Tongue (tissue), 2 donors: ENCODE results near the gene CDC25A. TPM values are rescaled to one million over a fixed set of nuclear protein-coding genes. Genes with fewer than 3 reads are reported as not detected.
"Not testable (repeated sequence)": the region's sequence is repeated elsewhere in the genome, so short reads cannot be mapped to it uniquely, and the experiment has no call there.

Experiments used
- DNase-seq: peaks from one replicate; pipeline ENCODE4 v3.0.0-alpha.2; 2015
- total RNA-seq: library from RNA; depleted of rRNA; stranded (reverse); fragments of >200 nt; gene quantifications from one replicate; pipeline ENCODE4 v1.2.3, GENCODE V29; 2014

CDC25A gene
- total RNA-seq, 1 donor from 2014 or later: 4.8 TPM

DNA sequence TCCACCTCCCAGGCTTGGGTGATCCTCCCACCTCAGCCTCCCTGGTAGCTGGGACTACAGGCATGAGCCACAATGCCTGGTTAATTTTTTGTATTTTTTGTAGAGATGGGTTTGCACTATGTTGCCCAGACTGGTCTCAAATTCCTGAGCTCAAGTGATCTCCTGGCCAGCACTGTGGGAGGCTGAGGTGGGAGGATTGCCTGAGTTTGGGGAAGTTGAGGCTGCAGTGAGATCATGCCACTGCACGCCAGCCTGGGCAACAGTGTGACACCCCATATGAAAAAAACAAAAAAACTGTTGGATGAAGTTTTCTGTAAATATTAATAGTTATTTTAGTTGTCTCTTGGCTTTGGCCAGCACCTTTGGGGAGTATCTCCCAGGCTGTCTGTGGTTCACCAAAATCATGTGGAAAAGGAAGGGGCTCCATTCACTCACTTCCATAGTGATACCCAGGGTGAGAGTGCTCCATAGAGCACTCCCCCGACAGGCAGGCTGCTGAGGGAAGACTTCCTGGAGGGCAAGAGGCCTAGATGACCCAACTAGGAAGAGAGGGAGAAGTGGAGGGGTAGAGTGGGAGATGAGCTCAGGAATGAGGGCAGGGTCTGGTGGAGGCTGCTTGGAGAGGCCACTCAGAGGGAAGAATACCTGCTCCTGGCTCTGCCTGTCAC, 47.1 kb downstream of the CDC25A start:
- no peak for DNase-seq

DNA sequence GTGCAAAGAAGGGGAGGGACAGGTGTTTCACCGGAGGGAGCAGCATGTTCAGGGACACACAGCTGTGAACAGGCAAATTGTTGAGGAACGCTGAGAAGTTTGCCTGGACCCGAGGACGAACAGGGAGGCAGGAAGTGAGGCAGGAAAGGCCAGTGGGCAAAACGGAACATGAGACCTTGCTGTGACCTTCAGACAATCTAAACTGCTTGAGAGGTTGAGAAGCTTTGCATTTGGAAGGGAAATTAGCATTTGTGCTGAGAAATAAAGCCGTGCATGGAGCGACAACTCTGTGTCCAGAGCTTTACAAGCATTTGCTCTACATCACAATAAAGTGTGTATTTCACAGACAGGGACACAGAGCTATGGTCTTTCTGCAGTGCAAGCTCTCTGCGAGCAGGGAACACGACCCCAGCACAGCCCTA, 47.9 kb downstream of the CDC25A start:
- DNase-seq: peak; percentile 8

DNA sequence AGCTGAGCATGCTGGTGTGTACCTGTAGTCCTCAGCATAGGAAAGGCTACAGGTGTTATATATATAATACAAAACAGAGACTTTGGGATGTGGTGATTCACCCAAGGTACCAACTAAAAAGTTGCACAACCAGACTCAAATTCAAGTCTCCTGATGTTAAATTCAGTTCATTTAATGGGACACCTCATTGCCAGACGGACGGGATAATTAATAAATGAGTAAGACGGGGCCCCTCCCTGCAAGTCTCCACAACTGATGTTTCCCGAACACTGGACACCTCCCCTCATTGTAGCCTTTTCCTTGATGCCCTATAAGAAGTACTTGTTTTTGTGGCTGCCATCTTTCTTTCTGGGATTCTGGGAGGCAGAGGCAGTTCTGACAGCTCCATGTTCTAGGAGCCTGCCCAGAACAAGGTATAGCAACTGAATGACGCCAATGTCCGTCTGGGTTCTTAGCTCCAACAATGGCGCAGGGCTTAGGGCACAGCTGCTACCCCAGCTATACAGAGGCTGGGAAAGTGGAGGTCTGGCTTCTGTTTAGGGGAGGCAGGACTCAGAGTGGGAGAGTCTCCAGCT, 50.7 kb downstream of the CDC25A start:
- no peak for DNase-seq

DNA sequence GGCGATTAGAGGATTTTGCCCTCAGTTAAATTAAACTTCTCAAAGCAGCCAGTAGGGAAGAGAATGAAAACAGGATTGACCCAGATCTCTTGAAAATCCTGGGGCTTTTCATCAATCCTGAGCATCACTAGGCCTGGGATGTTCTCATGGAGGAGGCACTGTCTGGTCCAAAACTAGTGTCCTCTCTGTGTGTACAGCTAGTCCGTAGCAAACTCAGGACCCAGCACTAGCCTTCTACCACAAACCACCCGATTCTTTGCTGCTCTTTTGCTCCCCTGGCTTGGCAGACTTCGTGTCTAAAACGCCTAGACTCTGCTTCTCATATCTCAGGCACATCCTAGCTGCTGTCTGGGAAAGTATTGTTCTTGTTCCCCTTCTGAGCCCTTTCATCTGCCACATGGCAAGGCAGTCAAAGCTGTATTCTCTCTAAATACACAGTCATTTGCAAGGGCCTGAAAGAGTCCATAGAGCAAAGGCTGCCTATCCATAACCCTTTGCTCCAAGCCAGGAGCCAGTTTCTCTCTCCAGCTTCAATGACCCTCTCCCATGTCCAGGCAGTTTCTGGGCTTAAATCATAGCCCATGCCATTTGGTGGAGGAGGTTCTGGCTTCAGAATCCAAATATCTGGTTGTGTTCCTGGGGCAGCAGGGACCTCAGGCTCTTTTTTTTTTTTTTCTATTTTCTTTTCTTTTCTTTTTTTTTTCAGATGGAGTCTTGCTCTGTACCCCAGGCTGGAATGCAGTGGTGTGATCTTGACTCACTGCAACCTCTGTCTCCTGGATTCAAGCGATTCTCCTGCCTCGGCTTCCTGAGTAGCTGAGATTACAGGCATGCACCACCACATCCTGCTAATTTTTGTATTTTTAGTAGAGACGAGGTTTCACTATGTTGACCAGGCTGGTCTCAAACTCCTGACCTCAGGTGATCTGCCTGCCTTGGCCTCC, 52.4 kb downstream of the CDC25A start:
- DNase-seq: no peak

DNA sequence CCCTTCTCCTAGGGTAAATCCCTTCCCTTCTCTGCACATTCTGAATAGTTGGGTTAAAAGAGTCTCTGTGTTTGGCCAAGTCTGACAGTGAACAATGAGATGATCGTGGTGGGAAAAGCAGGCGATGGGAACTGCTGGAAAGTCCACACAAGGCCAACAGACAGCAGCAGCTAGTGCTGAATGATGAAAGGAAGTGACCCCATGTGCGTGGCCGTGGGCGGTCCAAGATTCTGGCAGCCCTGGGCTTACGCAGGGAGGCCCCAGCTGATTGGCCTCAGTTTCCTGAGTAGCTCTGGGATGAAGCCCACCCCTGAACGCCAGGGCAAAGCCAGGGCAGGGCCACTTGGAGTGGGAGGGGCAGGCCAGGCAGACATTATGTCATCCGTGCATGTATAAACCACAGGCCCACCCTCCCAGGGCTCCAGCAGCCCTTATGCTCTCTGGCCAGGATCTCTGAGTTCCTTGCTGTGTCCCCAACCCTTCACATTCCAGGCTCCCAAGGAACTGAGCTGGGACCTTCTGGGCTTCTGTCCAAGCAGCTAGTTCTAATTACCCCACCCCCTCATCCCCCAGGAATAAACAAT, 57.8 kb downstream of the CDC25A start:
- peak; percentile 83 for DNase-seq

DNA sequence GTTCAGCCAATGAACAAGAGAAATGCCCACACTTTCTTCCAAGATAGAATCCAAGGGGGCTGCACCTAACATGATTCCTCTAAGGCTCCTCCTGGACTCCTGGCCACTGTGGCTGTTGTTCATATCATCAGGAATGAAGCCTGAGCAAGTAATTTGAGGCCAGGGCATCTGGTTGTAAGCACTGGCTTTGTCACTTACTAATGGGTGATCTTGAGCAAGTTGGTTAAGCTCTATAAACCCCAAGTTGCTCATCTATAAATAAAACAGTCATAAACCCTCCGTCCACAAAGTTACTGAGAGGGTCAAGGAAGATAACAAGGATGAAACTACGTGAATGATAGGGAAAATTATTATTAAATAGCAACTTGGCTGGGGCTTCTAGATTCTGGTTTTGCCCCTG, 58.3 kb downstream of the CDC25A start:
- DNase-seq: peak; percentile 10

DNA sequence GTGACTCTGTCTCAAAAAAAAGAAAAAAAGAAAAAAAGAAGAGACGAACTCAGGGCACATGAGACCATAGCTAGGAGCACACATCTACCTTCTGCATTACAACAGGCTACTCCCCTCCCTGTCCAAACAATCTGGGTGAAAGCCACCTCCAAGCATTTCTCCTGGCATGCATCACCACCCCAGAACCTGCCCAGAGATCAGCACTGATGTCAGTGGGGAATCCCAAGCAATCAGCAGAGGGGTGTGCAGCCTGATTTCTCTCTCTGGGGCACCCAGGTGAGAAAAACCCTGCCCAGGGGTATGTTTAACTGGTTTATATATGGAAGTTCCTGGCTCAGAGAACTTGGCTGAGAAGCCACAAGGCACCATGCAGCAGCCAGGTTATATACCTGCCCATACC, 59.4 kb downstream of the CDC25A start:
- DNase-seq: no peak

DNA sequence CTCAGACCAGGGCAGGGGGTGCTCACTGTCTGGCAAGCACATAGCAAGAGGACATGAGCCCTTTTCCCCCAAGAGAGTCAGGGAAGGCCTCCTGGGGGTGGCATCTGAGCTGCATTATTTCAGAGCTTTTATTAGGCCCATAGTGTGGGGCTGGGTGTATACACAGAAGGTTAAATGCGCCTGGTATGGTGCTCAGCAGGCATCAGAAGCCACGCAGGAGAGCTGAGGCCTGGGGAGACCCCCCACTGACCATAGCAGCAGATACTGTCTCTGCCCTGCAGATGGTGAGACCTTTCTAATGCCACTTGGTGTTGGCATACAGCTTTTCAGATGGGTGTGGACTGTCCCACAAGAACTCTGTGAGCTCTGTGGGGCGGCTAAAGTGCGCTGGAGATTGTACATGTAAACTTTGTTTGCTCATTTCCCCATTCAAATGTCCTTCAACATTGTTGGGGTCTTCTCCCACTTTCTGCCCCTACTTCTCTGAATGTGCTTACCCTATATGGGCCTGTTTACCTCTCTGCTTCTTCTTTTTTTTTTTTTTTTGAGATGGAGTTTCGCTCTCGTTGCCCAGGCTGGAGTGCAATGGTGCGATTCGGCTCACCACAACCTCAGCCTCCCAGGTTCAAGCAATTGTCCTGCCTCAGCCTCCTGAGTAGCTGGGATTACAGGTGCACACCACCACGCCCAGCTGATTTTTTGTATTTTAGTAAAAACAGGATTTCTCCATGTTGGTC, 62.2 kb downstream of the CDC25A start:
- DNase-seq: no peak

DNA sequence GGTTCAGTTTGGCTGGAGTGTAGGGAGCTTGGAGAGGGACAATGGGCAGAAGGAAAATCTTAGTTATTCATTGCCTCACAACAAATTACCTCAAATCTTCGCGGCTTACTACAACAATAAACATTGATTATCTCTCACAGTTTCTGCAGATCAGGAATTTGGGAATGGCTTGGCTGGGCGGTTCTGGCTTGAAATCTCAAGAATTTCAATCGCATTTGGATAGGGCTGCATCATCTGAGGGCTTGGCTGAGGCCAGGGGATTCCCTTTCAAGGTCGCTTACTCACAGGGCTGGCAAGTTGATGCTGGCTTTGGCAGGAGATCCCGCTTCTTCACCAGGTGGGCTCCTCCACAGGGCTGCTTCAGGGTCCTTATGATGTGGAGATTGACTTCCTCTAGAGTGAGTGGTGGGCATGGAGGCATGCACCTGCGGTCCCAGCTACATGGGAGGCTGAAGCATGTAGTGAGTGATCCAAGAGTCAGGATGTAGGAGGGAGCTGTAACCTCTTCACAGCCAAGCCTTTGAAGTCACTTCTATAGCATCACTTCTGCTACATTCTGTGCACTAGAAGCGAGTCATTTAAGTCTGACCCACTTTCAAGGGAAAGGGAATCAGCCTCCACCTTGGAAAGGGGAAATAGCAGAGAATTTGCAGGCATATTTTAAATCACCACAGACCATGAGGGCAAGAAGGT, 63.1 kb downstream of the CDC25A start:
- peak; percentile 4 for DNase-seq

DNA sequence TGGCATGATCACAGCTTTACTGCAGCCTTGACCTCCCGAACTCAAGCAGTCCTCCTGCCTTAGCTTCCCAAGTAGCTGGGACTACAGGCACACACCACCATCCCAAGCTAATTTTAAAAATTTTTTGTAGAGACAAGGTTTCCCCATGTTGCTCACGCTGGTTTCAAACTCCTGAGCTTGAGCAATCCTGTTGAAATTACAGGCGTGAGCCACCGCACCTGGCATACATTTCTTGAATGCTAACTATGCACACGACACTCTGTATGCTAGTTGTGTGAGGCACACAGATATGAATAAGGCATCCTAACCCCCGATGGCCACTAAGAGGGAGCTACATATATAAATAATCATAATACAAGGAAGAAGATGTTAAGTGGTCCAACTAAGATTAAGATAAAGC, 64.9 kb downstream of the CDC25A start:
- no peak for DNase-seq

DNA sequence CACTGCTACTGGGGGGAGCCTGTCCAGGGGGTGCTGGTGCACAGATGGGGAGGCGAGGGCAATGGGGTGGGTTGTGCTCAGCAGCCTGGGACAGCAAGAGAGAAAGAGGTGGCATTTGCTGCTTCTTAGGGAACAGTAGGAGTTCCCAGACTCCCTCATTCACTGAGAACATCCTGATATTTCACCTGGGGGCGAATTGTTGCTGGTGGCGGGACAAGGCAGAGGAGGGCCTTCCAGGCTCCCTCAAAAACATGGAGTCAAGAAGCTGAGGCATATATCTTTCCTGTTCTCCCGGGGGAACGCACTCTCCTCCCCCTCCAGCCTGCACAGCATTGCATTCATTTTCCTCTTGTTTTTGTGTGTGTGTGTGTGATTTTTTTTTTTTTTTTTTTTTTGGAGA, 65.7 kb downstream of the CDC25A start:
- no peak for DNase-seq

DNA sequence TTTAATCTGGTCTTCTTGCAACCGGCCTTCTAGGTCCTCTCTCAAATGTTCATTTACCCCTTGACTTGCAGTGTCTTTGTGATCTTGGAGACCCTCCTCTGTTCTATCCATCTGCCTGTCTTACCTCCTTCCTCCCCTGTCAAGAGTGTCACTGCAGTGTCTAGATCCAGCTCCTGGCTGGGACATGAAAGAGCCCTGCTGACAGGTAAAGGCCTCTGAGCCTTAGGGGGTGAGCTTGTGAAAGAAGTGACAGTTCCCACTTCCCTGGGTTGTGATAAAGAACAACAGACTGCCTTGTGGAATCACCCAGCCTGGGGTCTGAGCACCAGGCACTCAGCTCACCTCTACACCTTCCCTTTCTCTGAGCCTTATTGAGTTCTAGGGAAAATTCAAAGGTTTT, 68.0 kb downstream of the CDC25A start:
- no peak for DNase-seq

DNA sequence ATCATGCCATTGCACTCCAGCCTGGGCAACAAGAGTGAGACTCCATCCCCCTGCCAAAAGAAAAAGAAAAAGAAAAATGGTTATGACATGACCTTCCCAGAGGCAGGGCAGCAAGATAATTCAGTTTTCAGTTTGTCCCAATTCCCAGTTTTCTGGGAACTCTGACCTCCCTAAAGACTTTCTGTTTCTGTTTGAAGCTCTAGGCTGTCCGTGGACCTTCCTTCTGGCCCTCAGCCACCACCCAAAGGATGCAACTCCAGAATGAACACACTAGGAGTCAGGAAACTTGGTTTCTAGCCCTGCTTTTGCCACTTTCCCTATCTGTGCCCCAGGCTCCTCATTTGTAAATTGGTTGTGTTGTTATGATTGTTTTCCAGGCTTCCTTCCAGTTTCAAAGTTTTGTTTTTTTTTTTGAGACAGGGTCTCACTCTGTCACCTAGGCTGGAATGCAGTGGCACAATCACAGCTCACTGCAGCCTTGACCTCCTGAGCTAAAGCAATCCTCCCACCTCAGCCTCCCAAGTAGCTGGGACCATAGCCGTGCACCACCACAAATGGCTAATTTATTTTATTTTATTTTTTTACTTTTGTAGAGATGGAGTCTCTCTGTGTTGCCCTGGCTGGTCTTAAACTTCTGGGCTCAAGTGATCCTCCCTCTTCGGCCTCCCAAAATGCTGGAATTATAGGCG, 68.6 kb downstream of the CDC25A start:
- peak; percentile 28 for DNase-seq

DNA sequence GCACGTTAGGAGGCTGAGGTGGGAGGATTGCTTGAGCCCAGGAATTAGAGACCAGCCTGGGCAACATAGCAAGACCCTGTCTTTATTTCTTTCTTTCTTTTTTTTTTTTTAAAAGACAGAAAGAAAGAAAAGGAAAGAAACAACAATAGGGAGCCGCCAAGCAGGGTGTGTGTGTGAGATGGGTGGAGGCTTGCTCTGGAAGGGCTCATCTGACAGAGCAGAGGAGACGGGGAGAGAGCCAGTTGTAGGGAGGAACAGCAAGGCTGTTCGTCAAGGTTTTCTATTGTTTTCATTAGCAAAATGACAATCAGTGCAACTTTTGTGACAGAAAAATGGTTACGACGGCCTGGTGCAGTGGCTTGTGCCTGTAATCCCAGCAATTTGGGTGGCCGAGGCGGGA, 69.3 kb downstream of the CDC25A start:
- DNase-seq: no peak

DNA sequence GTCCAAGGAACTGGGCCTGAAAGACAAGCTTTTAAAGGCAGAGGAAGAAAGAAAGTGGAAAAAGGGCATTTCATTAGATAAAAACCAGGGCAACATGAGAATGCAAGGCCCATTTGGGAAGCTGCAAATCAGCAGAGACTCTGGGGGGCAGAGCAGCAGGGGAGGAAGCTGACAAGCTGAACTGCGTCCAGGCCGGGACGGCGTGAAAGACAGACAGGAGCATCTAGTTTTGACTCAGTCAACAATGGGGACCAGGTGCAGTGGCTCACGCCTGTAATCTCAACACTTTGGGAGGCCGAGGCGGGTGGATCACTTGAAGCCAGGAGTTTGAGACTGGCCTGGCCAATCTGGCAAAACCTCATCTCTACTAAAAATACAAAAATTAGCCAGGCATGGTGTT, 69.9 kb downstream of the CDC25A start:
- DNase-seq: no peak

DNA sequence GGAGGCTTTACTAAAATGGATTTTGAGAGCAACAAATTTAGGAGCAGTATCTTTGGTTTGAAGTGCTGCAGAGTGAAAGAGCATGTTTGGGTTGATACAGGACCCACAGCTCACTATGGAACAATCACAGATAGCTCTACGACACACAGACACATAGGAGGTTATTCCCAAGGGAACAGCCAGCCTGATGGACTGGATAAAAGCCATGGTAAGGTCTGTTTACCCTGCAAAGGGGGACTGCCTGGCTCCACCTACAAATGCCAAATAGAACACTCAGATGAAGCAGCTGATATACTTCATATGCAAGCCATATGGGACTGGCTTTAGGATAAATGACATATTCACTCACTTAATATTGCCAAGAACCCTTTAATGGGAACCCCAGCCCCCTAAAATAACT, 75.4 kb downstream of the CDC25A start:
- no peak for DNase-seq

DNA sequence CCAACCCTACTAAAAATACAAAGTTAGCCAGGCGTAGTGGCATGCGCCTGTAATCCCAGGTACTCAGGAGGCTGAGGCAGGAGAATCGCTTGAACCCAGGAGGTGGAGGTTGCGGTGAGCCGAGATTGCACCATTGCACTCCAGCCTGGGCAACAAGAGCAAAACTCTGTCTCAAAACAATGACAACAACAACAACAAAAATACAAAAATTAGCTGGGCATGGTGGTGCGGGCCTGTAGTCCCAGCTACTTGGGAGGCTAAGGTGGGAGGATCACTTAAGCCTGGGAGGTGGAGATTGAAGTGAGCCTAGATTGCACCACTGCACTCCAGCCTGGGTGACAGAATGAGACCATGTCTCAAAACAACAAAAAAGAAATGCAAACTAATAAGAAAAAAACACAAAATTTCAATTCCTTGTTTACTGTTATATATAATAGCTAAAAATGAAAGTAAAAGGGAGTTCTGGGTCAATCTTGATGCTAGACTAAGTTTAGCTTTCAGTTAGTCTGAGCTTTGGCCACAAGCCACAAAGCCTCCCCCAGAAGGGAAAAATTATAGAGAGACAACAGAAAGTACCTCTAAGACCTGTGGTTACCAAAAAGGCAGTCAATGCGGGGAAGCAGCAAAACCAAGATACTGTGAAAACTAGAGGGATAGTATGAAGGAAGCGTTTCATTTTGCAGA, 76.0 kb downstream of the CDC25A start:
- DNase-seq: not testable (repeated sequence)

DNA sequence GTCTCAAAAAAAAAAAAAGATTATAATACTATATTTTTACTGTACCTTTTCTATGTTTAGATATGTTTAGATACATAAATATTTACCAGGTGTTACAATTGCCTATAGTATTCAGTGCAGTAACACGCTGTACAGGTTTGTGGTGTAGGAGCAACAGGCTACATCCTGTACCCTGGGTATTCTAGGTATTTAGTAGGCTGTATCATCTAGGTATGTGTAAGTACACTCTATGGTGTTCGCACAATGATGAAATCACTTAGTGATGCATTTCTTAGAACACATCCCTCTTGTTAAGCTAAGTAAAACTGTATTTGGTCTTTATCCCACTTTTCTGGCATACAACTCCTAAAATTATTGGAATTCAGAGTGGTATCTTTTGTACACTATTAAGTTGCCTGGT, 77.8 kb downstream of the CDC25A start:
- no peak for DNase-seq

DNA sequence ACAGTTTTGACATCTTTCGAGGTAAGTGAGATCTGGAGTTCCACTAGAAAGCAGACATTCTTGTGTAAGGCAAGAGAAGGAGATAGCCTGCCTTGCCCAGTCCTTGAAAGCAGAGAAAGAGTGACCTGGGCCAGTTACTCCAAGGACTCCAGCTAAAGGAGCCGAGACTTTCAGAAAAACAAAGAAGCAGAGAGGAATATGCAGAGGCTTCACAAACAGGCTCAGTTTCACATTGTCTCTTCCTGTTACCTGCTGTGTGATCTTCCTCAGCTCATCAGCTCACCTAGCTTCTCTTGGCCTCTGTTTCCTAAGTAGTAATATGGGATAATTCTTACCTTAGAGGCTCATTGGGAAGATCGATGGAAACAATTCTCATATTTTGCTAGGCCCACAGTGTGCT, 81.0 kb downstream of the CDC25A start:
- no peak for DNase-seq
